CD4-positive, alpha-beta T cell treated with Interferon gamma for 1 hour (primary cell): Measurements from ENCODE around the gene PKP4.
"Not testable (repeated sequence)": the region's sequence is repeated elsewhere in the genome, so short reads cannot be mapped to it uniquely, and the experiment has no call there.

Experiments used
- DNase-seq: peaks from one replicate; pipeline ENCODE4 v3.0.0-alpha.2; 2020

The PKP4 gene

GRCh38 chr2:158690823-158691222 is 234.1 kb downstream of the PKP4 start:
- no peak for DNase-seq

DNA sequence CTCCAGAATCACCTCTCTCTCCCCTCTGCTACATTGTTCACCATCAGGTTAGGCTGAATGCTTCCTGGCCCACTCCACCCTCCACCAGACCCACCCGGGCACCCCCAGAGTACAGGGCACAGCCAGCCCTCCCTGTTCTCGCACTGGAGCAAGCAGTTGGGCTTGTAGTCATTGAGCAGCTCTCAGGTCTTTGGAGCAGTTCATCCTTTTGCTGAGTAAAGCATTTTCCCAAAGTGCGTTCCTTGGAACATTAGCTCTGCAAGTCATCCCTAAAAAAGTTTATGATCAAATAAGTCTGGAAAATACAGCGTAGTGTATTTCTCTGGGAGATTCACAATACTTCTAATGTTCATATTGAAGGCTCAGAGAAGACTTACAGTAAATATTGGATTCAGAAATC is 234.9 kb downstream of the PKP4 start:
- no peak for DNase-seq

DNA sequence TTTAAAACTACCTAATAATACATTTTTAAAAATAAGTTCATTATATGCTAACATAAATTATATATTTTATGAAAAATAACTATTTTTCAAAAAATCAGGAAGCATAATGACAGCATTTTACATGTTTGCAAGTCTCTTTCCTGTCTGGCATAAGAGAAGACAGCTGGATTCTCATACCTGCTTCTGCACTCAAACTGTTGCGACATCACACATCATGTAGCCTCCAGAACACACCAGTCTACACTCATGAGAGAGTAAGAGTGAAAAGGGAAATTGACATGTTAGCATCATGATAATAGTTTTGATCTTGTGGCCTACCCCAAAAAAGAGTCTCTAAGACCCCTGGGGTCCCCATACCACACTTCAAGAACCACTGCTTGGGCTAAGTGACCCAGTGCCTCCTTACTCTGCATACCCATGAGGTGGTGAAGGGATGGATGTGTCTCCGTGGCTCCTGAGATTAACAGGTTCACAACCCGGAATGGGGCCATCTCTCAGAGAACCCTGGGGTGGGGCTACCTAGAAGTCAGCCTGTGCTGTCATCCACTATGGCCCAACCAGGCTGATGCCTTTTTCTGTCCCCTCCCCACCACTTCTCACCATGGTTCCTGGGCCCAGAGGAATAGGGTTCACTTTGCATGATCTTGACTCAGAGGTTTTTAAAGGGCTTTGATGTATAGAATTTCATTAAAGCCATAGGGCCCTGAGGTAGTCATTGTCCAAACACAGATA is 235.8 kb downstream of the PKP4 start:
- no peak for DNase-seq

DNA sequence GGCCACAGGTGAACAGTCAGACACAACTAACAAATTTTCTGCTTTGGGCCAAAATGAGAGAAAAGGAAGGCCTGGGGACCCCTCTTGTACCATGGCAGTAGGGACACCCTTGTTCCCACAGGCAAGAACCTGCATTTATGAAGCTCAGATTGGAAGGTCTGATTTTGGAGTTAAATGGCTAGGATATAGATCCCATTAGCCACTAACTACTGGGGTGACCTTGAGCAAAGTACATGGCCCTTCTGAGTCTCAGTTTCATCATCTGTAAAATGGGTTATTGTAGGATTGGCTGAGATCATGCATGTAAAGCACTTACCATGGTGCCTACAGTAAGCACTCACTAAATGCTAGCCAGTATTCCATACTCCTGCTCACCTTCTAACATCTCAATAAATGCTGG is 236.7 kb downstream of the PKP4 start:
- DNase-seq = no peak

DNA sequence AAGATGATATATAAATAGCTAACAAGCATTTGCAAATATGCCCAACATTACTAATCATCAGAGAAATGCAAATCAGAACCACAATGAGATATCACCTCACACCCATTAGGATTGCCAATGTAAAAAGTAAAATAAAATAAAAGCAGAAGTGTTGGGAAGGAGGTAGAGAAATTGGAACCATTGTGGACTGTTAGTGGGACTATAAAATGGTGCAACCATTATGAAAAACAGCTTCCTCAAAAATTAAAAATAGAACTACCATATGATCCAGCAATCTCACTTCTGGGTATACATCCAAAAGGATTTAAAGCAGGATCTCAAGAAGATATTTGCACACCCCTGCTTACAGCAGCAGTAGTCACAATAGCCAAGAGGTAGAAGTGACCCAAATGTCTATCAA is 238.6 kb downstream of the PKP4 start:
- DNase-seq = no peak

DNA sequence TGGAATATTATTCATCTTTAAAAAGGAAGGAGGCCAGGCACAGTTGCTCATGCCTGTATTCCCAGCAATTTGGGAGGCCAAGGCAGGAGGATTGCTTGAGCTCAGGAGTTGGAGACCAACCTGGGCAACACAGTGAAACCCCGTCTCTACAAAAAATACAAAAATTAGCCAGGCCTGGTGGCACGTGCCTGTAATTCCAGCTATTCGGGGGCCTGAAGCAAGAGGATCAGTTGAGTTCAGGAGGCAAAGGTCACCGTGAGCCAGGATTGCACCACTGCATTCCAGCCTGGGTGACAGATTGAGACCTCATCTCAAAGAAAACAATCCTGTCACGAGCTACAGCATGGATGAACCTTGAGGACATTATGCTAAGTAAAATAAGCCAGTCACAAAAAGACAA is 239.0 kb downstream of the PKP4 start:
- DNase-seq = not testable (repeated sequence)

DNA sequence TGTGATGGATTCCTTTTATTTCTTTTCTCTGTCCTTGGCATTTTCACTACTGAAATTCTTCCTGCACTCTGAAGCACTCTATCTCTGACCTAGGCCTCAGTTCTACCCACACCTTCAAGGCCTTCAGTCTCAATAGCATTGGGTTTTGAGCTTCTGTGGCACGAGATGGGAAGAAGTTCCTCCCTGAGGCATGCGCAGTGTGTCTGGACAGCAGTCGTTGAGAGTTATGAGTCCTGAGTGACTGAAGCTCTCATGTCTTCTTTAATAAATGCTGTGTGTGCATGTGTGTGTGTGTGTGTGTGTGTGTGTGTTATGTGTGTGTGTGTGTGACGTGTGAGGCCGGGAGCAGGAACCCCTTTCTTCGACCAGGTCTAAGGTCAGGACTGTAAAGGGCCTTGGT is 242.6 kb downstream of the PKP4 start:
- DNase-seq = no peak

GRCh38 chr2:158701101-158701500 is 244.3 kb downstream of the PKP4 start:
- DNase-seq = no peak

- no peak for DNase-seq
These were observed 246.0 kb downstream of the PKP4 start for GRCh38 chr2:158702740-158703139.

DNA sequence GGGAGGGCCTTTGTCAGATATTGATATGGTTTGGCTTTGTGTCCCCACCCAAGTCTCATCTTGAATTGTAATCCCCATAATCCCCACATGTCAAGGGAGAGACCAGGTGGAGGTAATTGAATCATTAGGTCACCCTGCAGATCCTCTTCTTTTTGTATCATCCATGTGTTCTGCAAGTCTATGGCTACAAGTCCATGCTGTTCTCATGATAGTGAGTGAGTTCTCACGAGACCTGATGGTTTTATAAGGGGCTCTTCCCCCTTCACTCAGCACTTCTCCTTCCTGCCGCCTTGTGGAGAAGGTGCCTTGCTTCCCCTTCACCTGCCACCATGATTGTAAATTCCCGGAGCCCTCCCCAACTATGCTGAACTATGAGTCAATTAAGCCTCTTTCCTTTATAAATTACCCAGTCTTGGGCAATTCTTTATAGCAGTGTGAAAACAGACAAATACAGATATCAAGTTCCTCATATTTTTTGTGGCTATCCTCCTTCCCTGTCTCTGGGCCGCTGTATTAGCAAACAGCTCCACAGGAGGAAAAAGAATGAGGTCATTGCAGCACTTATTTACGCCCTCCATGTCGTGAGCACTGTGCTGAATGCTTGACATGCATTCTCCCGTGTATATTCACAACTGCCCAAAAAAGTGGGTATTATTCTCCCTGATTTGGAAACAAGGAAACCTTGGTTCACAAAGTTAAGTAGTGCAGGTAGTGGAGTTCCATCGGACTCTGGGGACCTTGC is 248.1 kb downstream of the PKP4 start:
- DNase-seq = not testable (repeated sequence)

DNA sequence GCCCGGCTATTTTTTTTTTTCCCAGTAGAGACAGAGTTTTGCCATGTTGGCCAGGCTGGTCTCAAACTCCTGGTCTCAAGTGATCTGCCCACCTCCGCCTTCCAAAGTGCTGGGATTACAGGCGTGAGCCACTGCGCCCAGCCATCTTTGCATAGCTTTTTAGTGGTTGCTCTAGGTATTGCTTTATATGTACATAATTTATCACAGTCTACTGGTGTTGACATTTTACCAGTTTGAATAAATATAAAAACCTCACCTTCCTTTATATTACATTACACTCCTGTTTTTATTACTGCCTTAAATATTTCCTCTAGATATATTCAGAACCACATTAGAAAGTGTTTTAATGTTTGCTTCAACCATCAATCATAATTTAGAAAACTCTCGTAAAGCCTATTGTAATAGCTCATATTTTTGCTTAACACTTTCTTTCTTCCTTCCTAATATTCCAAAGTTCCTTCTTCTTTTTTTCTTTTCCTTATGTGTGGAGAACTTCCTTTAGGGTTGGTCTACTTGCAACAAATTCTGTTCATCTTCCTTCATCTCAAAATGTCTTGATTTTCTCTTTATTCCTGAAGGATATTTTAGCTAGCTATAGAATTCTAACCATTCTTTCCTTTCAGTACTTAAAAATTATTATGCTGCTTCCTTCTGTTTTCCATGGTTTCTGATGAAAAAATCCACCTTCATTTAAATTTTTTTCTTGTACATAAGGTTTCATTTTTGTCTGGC is 256.2 kb downstream of the PKP4 start:
- no peak for DNase-seq

DNA sequence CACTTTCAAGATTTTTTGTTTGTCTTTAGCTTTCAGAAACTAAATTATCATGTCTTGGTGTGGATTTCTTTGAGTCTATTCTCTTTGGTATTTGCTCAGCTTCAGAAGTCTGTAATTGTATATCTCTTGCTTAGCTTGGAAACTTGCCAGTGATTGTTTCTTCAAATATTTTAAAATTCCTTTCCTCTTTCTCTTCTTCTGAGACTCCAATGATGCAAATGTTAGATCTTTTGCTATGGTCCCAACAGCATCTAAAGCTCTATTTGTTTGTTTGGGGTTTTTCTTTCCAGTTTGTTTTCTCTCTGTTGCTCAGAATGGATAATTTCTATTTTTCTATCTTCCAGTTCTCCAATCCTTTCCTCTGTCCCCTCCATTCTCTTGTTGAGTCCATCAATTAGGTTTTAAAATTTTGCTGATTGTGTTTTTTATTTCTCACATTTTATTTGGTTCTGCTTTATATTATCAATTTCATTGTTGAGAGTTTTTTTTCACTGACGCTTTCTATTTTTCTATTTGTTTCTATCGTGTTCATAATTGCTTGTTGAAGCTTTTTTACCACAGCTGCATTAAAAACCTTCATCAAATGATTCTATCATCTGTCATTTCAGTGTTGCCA is 256.9 kb downstream of the PKP4 start:
- DNase-seq = no peak

- DNase-seq = no peak
These were observed 257.7 kb downstream of the PKP4 start for GRCh38 chr2:158714420-158714819.

DNA sequence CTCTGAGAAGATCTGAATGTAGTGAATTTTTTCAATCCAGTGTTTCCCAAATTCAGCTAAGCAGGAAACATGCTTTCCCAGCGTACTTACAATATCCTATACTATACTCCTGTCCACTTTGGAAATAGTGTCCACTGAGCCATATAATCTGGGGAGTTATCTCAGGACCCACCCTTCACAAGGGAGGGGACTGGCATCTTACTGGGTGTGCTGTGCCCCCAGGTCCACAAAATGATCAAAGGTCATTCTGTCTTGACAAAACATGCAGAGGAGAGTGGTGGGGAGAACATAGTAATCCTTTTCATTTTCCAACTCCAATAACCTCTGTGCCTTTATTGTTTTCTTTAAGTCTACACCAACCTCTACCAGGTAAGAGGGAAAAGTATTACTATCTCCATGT is 258.6 kb downstream of the PKP4 start:
- no peak for DNase-seq

- no peak for DNase-seq
These were observed 259.5 kb downstream of the PKP4 start for GRCh38 chr2:158716121-158716791.

GRCh38 chr2:158716921-158717320 is 260.2 kb downstream of the PKP4 start:
- no peak for DNase-seq

DNA sequence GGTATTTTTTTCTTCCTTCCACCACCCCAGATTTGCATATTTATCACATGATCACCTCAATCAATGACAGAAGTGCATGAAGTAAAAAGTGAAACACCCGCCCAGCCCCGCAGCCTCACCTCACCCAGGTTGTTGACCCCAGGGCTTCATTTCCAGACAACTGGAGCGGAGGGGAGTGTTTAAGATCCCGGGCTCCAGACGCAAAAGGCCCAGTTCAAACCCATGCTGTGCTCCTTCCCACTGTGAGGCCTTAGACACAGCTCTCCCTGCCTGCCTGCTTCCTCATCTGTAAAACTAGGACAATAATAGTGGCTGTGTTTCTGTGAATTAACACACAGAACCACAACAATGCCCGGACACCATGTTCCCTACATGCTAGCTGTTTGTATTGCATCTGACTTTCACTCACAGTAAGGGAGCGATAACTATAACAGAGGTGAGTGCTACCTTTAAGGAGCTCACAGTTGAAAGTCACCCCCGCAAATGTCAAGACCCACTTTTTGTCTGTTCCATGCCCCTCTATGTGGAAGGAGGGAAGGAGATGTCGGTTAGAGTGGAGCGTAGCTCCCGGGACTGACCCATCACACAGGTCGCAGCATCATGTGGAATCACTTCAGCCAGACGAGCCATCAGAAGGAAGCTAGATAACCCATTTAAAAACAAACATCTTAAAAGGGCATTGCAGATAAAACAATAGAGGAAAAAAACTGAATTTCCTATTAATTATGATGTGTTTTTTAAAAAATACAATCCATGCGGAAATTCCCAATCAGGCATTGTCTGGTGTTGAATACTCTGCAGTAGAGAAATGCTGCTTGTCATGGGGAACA is 260.8 kb downstream of the PKP4 start:
- no peak for DNase-seq

DNA sequence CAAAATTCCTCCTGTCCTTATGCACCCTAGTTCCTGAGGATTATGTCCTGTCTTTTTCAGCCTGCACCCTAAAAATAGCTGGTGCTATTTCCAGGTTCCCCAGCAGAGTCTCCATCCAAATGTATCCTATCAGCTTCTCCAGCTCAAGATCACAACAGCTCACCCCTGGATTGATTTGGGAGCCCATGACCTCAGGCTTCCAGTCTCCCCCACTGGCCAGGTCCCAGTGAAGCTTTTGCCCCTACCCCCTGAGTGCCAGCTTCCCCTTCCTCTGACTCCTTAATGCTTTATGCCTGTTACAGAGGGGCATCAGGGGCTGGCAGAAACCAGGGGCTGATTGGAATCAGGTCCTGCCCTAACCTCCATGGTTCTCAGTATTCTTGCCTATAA is 261.4 kb downstream of the PKP4 start:
- DNase-seq = no peak

DNA sequence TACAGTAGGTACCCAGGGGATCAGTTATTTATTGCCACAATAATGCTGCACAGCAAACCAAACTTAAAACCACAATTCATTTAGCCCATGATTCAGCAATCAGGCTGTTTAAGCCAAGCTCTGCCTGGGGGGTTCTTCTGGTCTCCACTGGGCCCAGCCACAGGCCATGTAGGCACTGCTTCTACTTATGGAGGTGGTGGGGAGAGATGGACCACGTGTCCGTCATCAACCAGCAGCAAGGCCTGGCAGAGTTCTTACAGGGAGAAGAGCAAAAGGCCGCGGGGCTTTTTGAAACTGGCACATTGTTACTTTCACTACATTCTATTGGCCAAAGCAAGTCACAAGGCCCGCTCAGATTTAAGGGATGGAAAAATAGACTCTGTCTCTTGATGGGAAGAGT is 262.1 kb downstream of the PKP4 start:
- DNase-seq = no peak

GRCh38 chr2:158719403-158719802 is 262.7 kb downstream of the PKP4 start:
- no peak for DNase-seq

DNA sequence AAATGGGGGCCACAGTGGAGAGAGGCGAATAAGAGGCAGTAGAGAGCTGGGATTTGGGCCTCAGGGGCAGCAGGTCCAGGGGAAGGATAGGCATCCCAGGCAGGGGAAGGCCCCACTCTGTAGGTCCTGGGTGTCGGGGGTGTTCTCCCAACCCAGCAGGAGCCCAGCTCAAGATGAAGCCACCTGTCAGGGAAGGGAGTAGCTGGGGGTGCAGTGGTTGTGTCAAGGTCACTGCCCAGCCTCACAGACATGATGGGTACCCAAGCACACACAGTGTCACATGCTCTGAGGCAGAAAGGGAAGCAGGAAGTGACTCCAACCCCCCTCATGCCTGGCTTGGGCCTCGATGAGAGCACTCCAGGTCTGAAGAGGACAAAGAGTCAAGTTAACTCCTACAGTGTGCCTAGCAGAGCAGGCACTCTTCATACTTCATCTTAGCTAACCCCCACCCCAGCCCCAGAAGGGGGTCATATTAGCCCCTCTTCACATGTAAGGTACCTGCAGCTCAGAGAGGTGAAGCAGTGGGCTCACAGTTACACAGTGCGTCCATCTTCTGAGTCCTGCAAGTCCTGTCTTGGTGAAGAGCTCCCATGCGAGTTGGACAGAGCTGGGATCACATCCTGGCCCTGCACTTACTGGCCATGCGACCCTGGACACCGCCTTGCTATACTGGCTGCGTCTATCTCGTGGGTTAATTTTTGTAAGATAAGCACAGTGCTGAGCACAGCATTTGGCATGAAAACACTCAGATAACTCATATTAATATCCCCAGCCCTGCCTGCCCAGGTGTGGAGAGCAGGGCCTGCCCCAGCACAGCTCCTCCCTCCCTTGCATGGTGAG is 265.7 kb downstream of the PKP4 start:
- DNase-seq = no peak
